Ureter (tissue), 1 donor: ENCODE data around the gene ASB16. TPM values are rescaled to one million over a fixed set of nuclear protein-coding genes. Genes with fewer than 3 reads are reported as not detected.
"Not testable (repeated sequence)": the region's sequence is repeated elsewhere in the genome, so short reads cannot be mapped to it uniquely, and the experiment has no call there.

Experiments
- DNase-seq: peaks from one replicate; pipeline ENCODE4 v3.0.0-alpha.2; 2020; ENCODE audit warnings: low spot score
- total RNA-seq: library from RNA; stranded (reverse); gene quantifications from one replicate; pipeline ENCODE4 v1.2.4, GENCODE V29; 2023
- donor health status: DM: yes; HTN: yes; CAD: no.

The ASB16 gene
- total RNA-seq, 1 donor from 2014 or later: 0.36 TPM

DNA sequence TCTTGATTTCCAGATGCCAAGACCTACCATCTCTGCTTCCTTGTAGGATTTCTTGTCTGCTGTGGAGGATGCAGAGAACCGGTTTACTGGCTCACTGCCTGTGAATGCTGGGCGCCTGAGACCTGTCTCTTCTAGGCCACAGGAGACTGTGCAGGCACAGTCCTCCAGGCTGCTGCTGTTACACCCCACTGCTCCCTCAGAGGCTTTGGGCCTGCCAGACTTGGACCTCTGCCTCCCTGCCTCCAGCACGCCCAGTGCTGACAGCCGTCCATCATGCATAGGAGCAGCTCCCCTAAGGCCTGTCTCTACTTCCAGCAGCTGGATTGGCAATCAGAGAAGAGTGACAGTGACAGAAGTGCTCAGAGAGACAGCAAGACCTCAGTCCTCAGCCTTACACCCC, 22.7 kb upstream of the ASB16 start:
- DNase-seq: no peak

DNA sequence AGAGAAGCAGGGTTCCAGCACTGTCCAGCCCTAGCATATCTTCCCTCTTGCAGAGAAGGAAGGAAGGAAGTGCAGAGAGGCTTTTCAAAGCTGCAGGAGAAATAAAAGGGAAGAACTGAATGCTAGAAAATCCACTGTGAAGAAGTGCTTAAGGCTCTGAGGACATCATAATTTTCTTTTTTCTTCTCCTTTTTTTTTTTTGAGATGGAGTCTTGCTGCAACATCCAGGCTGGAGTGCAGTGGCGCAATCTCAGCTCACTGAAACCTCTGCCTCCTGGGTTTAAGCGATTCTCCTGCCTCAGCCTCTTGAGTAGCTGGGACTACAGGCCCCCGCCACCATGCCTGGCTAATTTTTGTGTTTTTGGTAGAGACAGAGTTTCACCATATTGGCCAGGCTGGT, 21.4 kb upstream of the ASB16 start:
- not testable (repeated sequence) for DNase-seq

DNA sequence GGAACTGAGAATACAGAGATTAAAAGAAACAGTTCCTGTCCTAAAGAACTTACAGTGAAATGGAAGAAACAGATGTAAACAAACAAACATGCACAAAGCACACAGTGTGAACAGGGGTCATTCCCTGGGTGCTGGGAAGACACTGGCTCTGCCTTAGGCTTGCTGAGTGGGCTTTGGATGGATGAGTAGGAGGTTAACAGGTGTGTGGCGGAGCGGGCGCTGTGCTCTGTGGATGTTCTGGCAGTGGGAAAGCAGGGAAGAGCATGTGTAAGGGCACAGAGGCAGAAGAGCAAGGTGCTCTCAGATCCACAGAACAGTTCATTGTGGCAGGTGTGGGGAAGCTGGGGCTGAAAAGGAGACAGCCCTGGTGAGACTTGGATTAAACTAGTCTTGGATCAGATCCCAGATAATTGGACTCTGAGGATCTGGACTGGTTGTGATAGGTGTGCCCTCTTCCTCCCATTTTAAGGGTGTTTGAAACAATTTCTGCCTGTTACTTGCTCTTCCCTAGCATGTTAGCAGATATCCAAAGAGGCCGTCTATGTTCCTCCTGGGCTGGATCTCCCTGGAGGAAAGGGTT, 20.7 kb upstream of the ASB16 start:
- no peak for DNase-seq

DNA sequence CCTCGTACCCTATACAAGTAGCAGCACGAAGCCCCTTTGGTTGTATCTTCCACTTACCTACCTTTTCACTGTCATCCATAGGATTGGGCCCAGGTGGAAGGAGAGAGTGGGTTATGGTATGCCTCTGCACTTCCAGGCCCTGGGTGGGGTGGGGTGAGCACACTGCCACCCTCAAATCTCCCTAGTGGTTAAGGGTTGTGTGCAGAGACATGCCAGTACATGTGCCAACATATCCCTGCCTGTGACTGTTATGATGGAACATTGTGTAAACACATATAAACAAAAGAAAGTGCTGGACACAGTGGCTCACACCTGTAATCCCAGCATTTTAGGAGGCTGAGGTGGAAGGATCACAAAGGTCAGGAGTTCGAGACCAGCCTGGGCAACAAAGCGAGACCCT, 17.6 kb upstream of the ASB16 start:
- no peak for DNase-seq

DNA sequence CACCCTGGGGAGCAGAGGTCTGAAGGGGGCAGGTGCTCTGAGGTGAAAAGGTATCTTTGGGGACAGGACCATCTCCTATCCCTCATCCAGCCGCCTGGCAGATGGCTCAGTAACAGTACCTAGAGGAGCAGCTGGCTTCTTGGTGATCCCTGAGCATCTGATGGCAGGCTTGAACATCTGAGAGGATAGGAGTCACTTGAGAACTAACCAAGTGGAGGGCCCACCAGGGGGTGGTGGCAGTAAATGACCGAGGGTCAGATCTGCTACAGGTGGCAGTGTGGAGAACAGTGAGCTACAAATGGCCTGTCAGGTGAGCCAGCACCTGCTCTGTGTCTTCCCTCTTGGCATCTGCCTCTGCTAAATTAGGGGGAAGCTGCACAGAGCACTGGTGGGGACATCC, 15.0 kb upstream of the ASB16 start:
- DNase-seq: no peak

DNA sequence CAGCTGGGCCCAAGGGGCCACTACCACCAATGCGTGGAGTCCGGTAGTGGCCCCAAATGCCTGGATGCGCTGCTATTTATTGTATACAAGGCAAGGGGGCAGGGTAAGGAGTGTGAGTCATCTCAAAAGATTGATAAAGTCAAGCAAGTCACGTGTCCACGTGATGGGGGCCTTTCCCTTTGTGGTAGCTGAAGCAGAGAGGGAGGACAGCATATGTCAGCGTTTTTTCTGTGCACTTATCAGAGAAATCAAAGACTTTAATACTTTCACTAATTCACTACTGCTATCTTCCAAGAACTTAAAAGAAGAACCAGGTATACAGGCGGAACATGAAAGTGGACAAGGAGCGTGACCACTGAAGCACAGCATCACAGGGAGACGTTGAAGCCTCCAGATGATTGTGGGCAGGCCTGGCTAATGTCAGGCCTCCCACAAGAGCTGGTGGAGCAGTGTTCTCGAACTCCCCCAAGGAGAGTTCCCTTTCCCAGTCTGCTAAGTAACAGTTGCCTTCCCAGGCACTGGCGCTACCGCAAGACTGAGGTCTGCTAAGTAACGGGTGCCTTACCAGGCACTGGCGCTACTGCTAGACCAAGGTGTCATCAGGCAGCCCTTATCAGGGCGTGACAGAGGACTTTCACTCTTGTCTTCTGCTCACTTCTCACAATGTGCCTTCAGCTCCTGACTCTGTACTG, 10.8 kb upstream of the ASB16 start:
- DNase-seq: no peak

DNA sequence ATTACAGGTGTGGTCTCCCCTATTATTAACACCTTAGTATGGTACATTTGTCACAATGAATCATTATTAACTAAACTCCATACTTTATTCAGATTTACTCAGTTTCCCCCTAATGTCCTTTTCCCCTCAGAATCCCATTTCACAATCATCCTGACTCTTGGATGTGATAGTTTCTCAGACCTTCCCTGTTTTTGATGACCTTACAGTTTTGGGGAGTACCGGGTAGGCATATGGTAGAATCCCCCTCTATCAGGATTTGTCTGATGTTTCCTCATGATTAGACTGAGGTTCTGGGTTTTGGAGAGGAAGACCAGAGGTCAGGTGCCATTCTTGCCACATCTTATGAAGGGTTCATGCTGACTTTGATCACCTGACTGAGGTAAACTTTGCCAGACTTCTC, 6.0 kb upstream of the ASB16 start:
- no peak for DNase-seq

DNA sequence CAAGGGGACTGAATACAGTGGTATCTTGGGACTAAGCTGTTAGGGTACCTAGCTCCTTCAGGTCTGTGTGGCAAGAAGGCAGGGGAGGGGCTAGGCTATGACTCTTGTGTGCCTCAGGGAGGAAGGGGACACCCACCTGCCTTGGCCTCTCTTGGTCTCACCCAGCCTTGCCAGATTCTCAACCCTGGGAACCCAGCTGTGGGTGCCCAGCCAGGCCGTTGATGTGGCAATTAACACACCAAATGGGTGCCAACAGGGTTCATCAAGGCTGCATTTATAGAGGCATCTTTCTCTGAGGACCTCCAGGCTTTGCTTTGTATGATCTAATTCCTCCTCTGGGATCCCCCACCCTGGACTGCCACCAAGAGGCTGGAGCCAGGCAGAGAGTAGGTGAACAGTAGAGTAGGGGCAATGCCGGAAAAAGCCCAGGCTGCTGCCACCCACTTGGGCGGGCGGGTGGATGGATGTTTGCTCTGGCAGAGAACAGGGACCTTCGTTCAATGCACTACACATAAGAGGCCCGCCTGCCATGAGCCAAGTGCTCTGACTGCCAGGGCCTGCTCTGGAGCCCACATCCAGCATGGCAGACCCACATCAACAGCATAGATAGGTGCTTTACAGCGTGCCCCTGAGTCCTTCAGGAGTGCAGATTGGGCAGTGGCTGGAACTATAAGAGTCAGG, 3.2 kb upstream of the ASB16 start:
- DNase-seq: no peak

DNA sequence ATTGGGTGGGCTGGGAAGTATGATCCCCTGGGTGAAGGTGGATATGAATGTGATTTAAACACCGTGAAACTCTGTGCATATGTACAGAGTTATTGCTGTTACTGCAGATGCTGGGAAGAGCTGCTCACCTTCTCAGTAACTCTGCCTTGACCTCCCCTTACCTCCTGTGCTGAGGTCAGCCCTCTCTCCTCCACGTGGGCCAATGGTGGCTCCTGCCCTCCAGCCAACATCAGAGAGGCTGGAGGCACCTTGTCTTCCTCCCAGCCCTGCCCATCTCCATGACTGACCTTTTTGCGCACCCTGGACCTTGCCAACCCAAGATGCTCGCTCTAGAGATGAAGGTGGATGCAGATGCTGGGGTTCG, 387 bp upstream of the ASB16 start:
- no peak for DNase-seq

DNA sequence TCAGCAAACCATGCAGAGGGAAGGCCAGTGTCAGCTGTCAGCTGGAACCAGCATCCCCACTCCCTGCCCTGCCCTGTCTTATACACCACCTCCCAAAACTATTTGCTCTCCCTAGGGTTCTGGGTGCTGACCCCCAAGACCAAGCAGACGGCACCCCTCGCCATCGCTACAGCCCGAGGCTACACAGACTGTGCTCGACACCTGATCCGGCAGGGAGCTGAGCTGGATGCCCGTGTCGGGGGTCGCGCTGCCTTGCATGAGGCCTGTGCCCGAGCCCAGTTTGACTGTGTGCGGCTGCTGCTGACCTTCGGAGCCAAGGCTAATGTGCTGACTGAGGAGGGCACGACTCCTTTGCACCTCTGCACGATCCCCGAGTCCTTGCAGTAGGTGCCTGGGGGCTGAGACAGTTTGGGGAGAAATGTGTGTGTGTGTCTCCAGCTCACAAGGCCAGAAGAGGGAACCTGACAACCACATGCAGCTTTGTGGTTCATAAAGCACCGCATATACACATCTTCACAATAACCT, 1.5 kb downstream of the ASB16 start:
- DNase-seq: no peak

DNA sequence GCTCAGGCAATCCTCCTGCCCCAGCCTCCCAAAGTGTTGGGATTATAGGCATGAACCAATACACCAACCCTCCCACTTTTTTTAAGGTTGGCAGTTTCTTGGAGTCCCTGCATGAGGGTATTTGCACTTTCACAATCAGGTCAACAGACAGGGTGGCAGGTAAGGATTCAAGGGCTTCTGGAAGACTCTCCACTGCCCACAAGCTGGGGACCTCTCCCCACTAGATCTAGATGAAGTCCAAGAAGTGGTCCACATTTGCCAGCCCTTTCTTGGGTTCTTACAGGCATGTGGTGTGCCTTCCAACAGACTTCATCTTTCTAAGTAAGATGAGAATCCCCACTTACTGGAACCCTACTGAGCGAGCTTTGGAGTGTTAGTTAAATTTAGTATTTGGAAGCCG, 3.9 kb downstream of the ASB16 start:
- no peak for DNase-seq

DNA sequence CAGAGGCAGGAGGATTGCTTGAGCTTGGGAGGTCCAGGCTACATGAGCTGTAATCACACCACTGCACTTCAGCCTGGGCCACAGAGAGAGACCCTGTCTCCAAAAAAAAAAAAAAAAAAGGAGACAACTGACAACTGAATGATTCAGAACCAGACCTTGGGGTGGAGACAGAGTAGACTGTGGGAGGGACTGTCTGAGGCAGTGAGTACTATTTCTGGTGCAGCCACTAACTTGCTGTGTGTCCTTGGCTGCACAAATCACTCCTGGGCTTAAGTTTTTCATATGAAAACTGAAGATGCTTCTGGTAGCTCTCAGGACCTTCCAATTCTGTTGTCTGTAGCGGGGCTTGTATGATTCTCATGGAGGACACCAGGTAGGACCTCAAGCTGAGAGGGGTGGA, 5.8 kb downstream of the ASB16 start:
- DNase-seq: no peak

DNA sequence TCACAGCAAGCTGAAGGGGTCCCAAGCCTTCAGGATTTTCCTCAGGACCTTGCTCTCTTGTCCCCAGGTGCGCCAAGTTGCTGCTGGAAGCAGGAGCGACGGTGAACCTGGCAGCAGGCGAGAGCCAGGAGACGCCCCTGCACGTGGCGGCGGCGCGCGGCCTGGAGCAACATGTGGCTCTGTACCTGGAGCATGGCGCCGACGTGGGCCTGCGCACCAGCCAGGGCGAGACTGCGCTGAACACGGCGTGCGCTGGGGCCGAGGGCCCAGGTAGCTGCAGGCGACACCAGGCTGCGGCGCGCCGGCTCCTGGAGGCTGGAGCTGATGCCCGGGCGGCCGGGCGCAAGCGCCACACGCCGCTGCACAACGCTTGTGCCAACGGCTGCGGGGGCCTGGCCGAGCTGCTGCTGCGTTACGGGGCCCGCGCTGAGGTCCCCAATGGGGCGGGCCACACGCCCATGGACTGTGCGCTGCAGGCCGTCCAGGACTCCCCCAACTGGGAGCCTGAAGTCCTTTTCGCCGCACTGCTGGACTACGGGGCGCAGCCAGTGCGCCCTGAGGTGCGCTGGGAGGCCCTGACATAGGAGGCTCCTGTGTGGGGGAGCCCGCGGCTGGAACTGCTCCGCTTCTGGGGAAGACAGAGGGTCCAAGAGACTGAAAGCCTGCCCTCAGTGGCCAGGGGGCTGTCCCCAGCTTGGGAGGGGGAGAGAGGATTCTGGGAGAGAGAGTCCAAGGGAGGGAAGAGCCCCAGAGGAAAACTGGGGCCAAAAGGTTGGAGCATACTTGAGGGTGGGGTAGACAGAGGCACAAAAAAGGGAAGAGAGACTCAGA, 6.4 kb downstream of the ASB16 start:
- DNase-seq: no peak

DNA sequence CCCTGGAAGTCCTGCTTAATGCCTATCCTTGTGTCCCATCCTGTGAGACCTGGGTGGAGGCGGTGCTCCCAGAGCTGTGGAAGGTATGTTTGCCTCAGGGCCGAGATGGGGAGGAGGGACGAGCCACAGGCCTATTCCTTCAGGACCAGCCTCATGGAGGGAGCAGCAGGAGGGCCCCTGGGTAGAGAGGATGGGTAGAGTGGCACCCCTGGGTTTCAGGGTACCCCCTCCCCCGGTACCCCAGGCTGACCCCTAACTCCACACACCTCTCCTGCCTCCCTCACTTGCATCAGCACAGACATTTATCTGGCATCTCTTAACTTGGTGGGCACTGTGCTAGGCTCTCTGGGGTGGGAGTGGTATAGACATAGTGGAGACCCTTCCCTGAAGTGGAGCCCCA, 7.1 kb downstream of the ASB16 start:
- DNase-seq: no peak

DNA sequence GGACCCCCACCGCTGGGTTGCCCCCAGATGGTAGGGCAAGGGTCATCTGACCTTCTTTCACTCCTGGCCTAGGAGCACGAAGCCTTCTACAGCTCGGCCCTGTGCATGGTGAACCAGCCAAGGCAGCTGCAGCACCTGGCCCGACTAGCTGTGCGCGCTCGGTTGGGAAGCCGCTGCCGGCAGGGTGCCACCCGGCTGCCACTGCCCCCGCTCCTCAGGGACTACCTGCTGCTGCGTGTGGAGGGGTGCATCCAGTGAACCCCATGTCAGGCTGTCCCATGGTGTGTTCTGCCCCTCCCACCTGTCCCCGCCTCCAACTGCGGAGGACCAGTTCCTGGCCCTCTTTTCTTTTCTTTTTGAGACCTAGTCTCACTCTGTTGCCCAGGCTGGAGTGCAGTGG, 7.6 kb downstream of the ASB16 start:
- no peak for DNase-seq

DNA sequence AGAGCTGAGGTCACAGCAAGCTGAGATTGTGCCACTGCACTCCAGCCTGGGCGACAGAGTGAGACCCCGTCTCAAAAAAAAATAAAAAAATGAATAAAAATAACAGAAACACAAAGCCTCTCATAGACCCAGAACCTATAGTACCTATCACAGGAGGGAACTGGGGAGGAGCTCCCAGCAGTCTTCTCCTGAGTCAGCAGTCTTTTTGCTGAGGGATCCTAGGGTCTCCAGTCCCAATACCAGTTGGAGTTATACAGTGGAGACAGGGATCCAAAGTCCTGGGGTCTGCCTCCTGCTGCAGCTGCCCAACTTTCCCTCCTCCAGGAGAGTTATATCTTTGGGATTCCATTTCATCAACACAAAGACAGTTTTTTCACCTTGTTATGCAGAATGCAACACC, 12.5 kb downstream of the ASB16 start:
- no peak for DNase-seq

DNA sequence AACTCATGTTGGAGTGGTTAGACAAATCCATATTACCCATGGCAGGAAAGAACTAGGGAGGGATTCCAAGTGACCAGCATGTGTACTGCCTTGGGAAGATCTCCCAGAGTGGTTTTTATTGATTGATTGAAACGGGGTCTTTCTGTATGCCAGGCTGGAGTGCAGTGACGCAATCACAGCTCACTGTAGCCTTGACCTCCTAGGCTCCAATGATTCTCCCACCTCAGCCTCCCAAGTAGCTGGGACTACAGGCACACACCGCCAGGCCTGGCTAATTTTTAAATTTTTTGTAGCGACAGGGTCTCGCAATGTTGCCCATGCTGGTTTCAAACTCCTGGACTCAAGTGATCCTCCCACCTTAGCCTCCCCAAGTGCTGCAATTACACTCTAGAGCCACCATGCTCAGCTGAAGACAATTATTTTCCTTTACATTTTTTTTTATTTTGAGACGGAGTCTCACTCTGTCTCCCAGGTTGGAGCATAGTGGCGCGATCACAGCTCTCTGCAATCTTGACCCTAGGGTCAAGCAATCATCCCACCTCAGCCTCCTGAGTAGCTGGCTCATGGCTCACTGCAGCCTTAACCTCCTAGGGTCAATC, 13.8 kb downstream of the ASB16 start:
- DNase-seq: no peak

DNA sequence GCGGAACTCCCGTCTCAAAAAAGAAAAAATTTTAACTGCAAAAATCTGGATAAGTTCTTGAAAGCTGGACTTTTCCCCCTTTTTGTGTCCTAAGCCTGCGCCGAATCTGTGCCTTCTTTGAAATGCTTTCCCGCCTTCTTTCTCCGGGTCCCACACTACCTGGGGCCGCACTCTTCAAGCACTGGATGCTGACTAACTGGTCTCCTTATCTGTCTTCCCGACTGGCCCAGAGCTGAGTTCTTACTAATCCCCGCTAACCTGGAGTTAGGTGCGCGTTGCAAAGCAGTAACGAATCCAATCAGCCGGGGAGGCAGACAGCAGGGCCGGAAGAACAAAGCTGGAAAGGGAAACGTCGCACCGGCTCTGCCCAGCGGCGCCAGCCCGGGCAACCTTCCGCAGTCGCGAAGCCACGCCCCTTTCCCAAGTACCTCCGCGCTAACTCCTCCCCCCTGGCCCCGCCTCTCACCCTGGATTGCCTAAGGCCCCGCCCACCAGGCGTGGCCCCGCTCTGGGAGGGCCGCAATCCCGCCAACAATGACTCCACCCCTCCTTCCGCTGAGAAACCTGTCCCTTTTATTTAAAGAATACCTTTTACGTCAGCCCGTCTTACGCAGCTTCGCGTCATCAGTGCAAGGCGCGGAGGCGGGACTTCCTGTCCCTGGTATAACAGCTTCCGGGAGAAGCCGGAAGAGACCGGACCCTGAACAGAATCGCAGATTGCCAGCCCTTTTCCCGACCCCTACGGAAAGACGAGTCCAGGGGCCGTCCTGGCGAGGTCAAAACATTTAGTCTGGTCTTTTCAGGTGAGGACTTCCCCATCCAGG, 16.0 kb downstream of the ASB16 start, which contains the start of gene TMUB2:
TMUB2 (plus strand) TSS at position 666 of the 824 bp plus-strand sequence. CDS start 737 bp downstream, outside the sequence.
- peak; percentile 99 for DNase-seq

DNA sequence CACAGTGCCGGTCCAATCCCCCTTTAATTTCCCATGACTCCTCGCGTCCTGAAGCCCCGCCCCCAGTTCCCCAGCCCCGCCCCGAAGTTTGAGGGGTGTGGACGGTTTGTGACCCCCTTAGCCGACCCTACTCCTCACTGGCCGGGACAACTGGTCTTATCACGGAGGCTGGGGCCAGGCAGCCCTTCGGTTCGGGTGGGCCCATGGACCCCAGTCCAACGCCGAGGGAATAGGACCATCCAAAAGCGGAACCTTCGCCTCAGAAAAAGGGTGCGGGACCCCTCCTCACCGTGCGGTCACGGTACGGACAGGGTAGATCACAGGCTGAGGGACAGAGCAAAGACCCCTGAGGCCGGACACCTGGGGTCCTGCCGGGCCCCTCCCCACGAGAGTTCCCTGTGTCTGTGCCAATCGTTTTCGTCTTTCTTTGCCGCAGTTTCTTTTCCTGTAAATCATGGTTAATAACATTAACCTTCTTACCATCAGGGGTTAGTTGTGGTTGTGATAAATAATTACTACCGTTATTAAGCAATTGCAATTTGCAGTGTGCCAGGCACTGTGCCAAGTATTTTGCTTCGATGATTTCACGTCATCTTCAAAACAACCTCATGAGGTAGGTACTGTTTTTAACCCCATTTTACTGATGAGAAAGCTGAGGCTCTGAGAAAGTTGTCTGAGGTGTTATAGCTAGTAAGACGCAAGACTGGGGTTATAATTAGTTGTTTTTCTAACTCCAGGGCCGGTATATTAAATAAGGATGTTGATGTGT, 16.8 kb downstream of the ASB16 start:
- DNase-seq: no peak
